IMR-90 (cell line): Measurements from ENCODE around the gene MAPK8IP3. TPM values are rescaled to one million over a fixed set of nuclear protein-coding genes. Genes with fewer than 3 reads are reported as not detected.

Experiments used
- ATAC-seq: fragments of 200-7000 bp; cut with Tn5 transposase; 2 replicates; pipeline ENCODE4 v1.9.1; 2020; ENCODE audit warnings: low read depth, mild to moderate bottlenecking, moderate library complexity
- BruUV-seq: library from RNA; stranded (reverse); fragments of 400-500 nt; replicated peaks from 2 replicates; lab custom pipeline; 2021; lab: Mats Ljungman, UMichigan
- CTCF ChIA-PET: fragments of 300-600 bp; formaldehyde crosslinking; extraction: SDS; loops from one replicate; lab custom pipeline; 2021; ENCODE audit warnings: antibody characterized with exemption; lab: Yijun Ruan, JAX
- POLR2A ChIA-PET: fragments of 300-600 bp; sonication (Branson Sonifier 250); formaldehyde crosslinking; loops from one replicate; lab custom pipeline; 2022; ENCODE audit warnings: antibody characterized with exemption; ENCODE audit not compliant: unreplicated experiment; lab: Charles Lee
- DNase-seq: peaks from one replicate; pipeline ENCODE4 v3.0.0; 2013
- H2AFZ ChIP-seq: replicated peaks from 2 replicates; pipeline ENCODE3; 2013; ENCODE audit warnings: low read length, mild to moderate bottlenecking; ENCODE audit not compliant: poor library complexity
- H2AK5ac ChIP-seq: 2 replicates; pipeline ENCODE4 v1.6.1; 2013; ENCODE audit warnings: low read depth, low read length, inconsistent platforms
- H2AK9ac ChIP-seq: replicated peaks from 2 replicates; pipeline ENCODE3; 2013; ENCODE audit warnings: mild to moderate bottlenecking, low read depth, low read length, moderate library complexity; ENCODE audit not compliant: poor library complexity
- H2BK120ac ChIP-seq: 2 replicates; pipeline ENCODE4 v1.6.1; 2013; ENCODE audit warnings: low read depth, low read length, inconsistent platforms
- H2BK15ac ChIP-seq: 3 replicates; pipeline ENCODE4 v1.6.1; 2013; ENCODE audit warnings: low read depth, low read length, inconsistent platforms
- H2BK20ac ChIP-seq: 2 replicates; pipeline ENCODE4 v1.6.1; 2013; ENCODE audit warnings: low read depth, mild to moderate bottlenecking, inconsistent platforms, low read length, moderate library complexity
- H2BK5ac ChIP-seq: 2 replicates; pipeline ENCODE4 v1.6.1; 2013; ENCODE audit warnings: mild to moderate bottlenecking, low read depth, low read length, inconsistent platforms; ENCODE audit not compliant: poor library complexity, severe bottlenecking
- H3K14ac ChIP-seq: replicated peaks from 2 replicates; pipeline ENCODE4 v1.6.1; 2013; ENCODE audit warnings: low read depth, low read length, inconsistent platforms
- H3K18ac ChIP-seq: 2 replicates; pipeline ENCODE4 v1.6.1; 2013; ENCODE audit warnings: low read depth, low read length, control low read depth
- H3K23ac ChIP-seq: 2 replicates; pipeline ENCODE4 v1.6.1; 2013; ENCODE audit warnings: low read depth, low read length, inconsistent platforms
- H3K27ac ChIP-seq: 2 replicates; pipeline ENCODE4 v1.5.1; 2013; ENCODE audit warnings: mild to moderate bottlenecking, control low read depth, low read length; ENCODE audit not compliant: insufficient read depth
- H3K27me3 ChIP-seq: 2 replicates; pipeline ENCODE4 v1.6.1; 2013; ENCODE audit warnings: low read length; ENCODE audit not compliant: control insufficient read depth, insufficient read depth
- H3K36me3 ChIP-seq: 2 replicates; pipeline ENCODE4 v1.6.1; 2013; ENCODE audit warnings: low read length, mixed read lengths; ENCODE audit not compliant: control insufficient read depth, insufficient read depth
- H3K4ac ChIP-seq: 2 replicates; pipeline ENCODE4 v1.6.1; 2013; ENCODE audit warnings: low read depth, low read length, inconsistent platforms
- H3K4me1 ChIP-seq: 2 replicates; pipeline ENCODE4 v1.6.1; 2013; ENCODE audit warnings: low read length, mixed read lengths; ENCODE audit not compliant: control insufficient read depth, insufficient read depth
- H3K4me2 ChIP-seq: 2 replicates; pipeline ENCODE4 v1.6.1; 2013; ENCODE audit warnings: low read depth, mild to moderate bottlenecking, control low read depth, low read length, moderate library complexity
- H3K4me3 ChIP-seq: 2 replicates; pipeline ENCODE4 v1.5.1; 2013; ENCODE audit warnings: low read depth, mild to moderate bottlenecking, control low read depth, low read length, moderate library complexity; ENCODE audit not compliant: insufficient read depth
- H3K56ac ChIP-seq: 2 replicates; pipeline ENCODE4 v1.6.1; 2013; ENCODE audit warnings: low read length, inconsistent platforms; ENCODE audit not compliant: insufficient read depth; ENCODE audit errors: extremely low read depth
- H3K79me1 ChIP-seq, 2 experiments: 2 replicates each; pipeline ENCODE4 v1.6.1; 2013; ENCODE audit warnings: low read length in 2 of 2, inconsistent platforms in 1 of 2, low read depth in 1 of 2
- H3K9ac ChIP-seq: 2 replicates; pipeline ENCODE4 v1.6.1; 2013; ENCODE audit warnings: low read depth, low read length, control low read depth
- H3K9me1 ChIP-seq: 2 replicates; pipeline ENCODE4 v1.6.1; 2013; ENCODE audit warnings: low read length, inconsistent platforms; ENCODE audit not compliant: insufficient read depth
- H3K9me3 ChIP-seq: 2 replicates; pipeline ENCODE4 v1.6.1; 2013; ENCODE audit warnings: low read length; ENCODE audit not compliant: control insufficient read depth, insufficient read depth
- H4K20me1 ChIP-seq: 2 replicates; pipeline ENCODE4 v1.6.1; 2013; ENCODE audit warnings: low read length, inconsistent platforms; ENCODE audit not compliant: insufficient read depth
- H4K5ac ChIP-seq: 2 replicates; pipeline ENCODE4 v1.6.1; 2013; ENCODE audit warnings: mild to moderate bottlenecking, low read depth, low read length, control low read depth
- H4K8ac ChIP-seq, 2 experiments: 2 replicates each; pipeline ENCODE4 v1.6.1; 2013; ENCODE audit warnings: low read depth in 2 of 2, low read length in 2 of 2, control low read depth in 1 of 2, inconsistent platforms in 1 of 2
- H4K91ac ChIP-seq: 2 replicates; pipeline ENCODE4 v1.6.1; 2013; ENCODE audit warnings: low read depth, low read length, inconsistent platforms; ENCODE audit not compliant: insufficient read depth
- CHD1 ChIP-seq: IDR thresholded peaks from 2 replicates; pipeline ENCODE4 v1.6.1; 2012; ENCODE audit warnings: low read depth, low read length, improper control_type of control experiment
- MAFK ChIP-seq: IDR thresholded peaks from 2 replicates; pipeline ENCODE4 v1.6.1; 2012; ENCODE audit warnings: low read depth, low read length, improper control_type of control experiment
- WGBS, 2 experiments: methylation state at CpG; one replicate each; pipeline versions ENCODE4 v1.1.5 to v1.1.7; 2013; ENCODE audit warnings: missing lambda C conversion rate in 2 of 2; ENCODE audit not compliant: insufficient read length in 1 of 2; ENCODE audit errors: extremely low coverage in 2 of 2; 5-methylcytosine and 5-hydroxymethylcytosine counted together
- dilution Hi-C: fragments of 300-500 bp; cut with HindIII; formaldehyde crosslinking; loops from one replicate; pipeline ENCODE4 v1.14.3; 2018; ENCODE audit warnings: low sequenced_read_pairs; ENCODE audit not compliant: unreplicated experiment
- in situ Hi-C: fragments of 300-500 bp; cut with MboI; formaldehyde crosslinking; loops from 3 replicates; pipeline ENCODE4 v1.14.3; 2019; ENCODE audit warnings: low sequenced_read_pairs, inconsistent platforms, mixed read lengths
- intact Hi-C: fragments of 100-400 bp; cut with micrococcal nuclease; formaldehyde crosslinking; loops from 2 replicates; pipeline ENCODE4 v1.10.0; 2022
- polyA plus RNA-seq, 3 experiments: library from polyadenylated mRNA; depleted of rRNA; stranded (reverse); fragments of >200 nt; gene quantifications; 2 replicates each; pipeline ENCODE4 v1.2.3, GENCODE V29; 2012; ENCODE audit warnings: low replicate concordance in 1 of 3
- total RNA-seq: library from RNA; depleted of rRNA; stranded (reverse); fragments of >200 nt; gene quantifications from 2 replicates; pipeline ENCODE4 v1.2.3, GENCODE V29; 2012

The MAPK8IP3 gene
- total and polyA plus RNA-seq, 2 of the 4 experiments (the other 2 are of a cell fraction), result 17.0 to 69.1 TPM

GRCh38 chr16:1661826-1662225 lies 44.2 kb upstream of the MAPK8IP3 start:
- no peak overlapping the region for H2BK5ac ChIP-seq
- dilution Hi-C loops, result no loop called here
- no peak overlapping the region for H4K91ac ChIP-seq
- H3K79me1 ChIP-seq, result peaks cover 3 to 6% of the 10 kb centered on the region in 2 experiments; a peak in 2 of 4 replicates
- in situ Hi-C loops, result no loop called here
- no peaks in the 10 kb centered on the region for H3K27me3 ChIP-seq
- no TSS peak for BruUV-seq
- peaks cover 4% of the 10 kb centered on the region; the same call in 1 of the 2 replicates for H4K20me1 ChIP-seq
- no peak overlapping the region for H4K5ac ChIP-seq
- H2BK15ac ChIP-seq, result no peak overlapping the region
- no peaks in the 10 kb centered on the region for H3K9me3 ChIP-seq
- H2BK120ac ChIP-seq, result no peak overlapping the region
- no peak overlapping the region for H3K23ac ChIP-seq
- no peaks in the 10 kb centered on the region for H3K4me1 ChIP-seq
- H3K27ac ChIP-seq, result no peak overlapping the region
- no peak for DNase-seq
- no peak overlapping the region for H4K8ac ChIP-seq
- peaks cover 72% of the 10 kb centered on the region for H3K36me3 ChIP-seq
- no peak overlapping the region for H2AK5ac ChIP-seq
- 94% methylated on average over 2 of the region's 2 CpGs; no CpG with 5 or more reads in 1 of the 2 experiments for WGBS, 2 experiments
- no peak overlapping the region for H3K4ac ChIP-seq
- H3K18ac ChIP-seq, result no peak overlapping the region
- no peaks in the 10 kb centered on the region; the same call in 1 of the 2 replicates for H3K9me1 ChIP-seq
- H2AK9ac ChIP-seq, result no peak overlapping the region
- intact Hi-C loops, result no loop called here
- H3K14ac ChIP-seq, result no peak overlapping the region
- TF ChIP-seq CHD1 (no peak), MAFK (no peak)
- no peak overlapping the region for H2BK20ac ChIP-seq
- H2AFZ ChIP-seq, result no peak overlapping the region
- no peak overlapping the region for H3K9ac ChIP-seq
- no peak overlapping the region for H3K56ac ChIP-seq
- ChIA-PET POLR2A (no interaction called here), CTCF (no interaction called here)
- no peak for ATAC-seq
- no peak overlapping the region for H3K4me2 ChIP-seq
- H3K4me3 ChIP-seq, result no peak overlapping the region
